HG03565 (cell line): Measurements from ENCODE around the gene ADTRP.
"Not testable (repeated sequence)": the region's sequence is repeated elsewhere in the genome, so short reads cannot be mapped to it uniquely, and the experiment has no call there.

Source experiments
- ATAC-seq: cut with Tn5 transposase; IDR thresholded peaks from one replicate; pipeline ENCODE4 v1.9.1; 2021; ENCODE audit warnings: mild to moderate bottlenecking, moderate library complexity; ENCODE audit not compliant: unreplicated experiment

The ADTRP gene

GRCh38 chr6:11804135-11804534, 25.5 kb upstream of the ADTRP start:
- no peak for ATAC-seq

GRCh38 chr6:11803591-11803971, 25.0 kb upstream of the ADTRP start:
- no peak for ATAC-seq

GRCh38 chr6:11802886-11803590, 24.4 kb upstream of the ADTRP start:
- ATAC-seq, result no peak

- ATAC-seq, result not testable (repeated sequence)
These were observed 21.9 kb upstream of the ADTRP start for GRCh38 chr6:11800531-11800930.

- no peak for ATAC-seq
These were observed 19.9 kb upstream of the ADTRP start for GRCh38 chr6:11798538-11798937.

GRCh38 chr6:11798096-11798495, 19.5 kb upstream of the ADTRP start:
- no peak for ATAC-seq

GRCh38 chr6:11796829-11797228, 18.2 kb upstream of the ADTRP start:
- ATAC-seq, result no peak

GRCh38 chr6:11795403-11795802, 16.8 kb upstream of the ADTRP start:
- ATAC-seq, result no peak

GRCh38 chr6:11793277-11793676, 14.7 kb upstream of the ADTRP start:
- ATAC-seq, result no peak

GRCh38 chr6:11791354-11792107, 12.9 kb upstream of the ADTRP start:
- no peak for ATAC-seq

- no peak for ATAC-seq
These were observed 11.1 kb upstream of the ADTRP start for GRCh38 chr6:11789744-11790143.

GRCh38 chr6:11788043-11788442, 9.4 kb upstream of the ADTRP start:
- ATAC-seq, result no peak

- peak; percentile 84 for ATAC-seq
These were observed 7.4 kb upstream of the ADTRP start for GRCh38 chr6:11785774-11786579.

- ATAC-seq, result peak; percentile 40
These were observed 6.8 kb upstream of the ADTRP start for GRCh38 chr6:11785415-11785773.

- no peak for ATAC-seq
These were observed 5.7 kb upstream of the ADTRP start for GRCh38 chr6:11784341-11784740.

GRCh38 chr6:11783524-11784064, 5.0 kb upstream of the ADTRP start:
- no peak for ATAC-seq

- no peak for ATAC-seq
These were observed 3.9 kb upstream of the ADTRP start for GRCh38 chr6:11782524-11782923.

GRCh38 chr6:11780097-11780428, 1.5 kb upstream of the ADTRP start:
- no peak for ATAC-seq

GRCh38 chr6:11779329-11780096, 910 bp upstream of the ADTRP start:
- ATAC-seq, result no peak

- ATAC-seq, result no peak
These were observed 567 bp downstream of the ADTRP start for GRCh38 chr6:11778036-11778435.
